ENCODE results near the gene P2RY11. TPM values are rescaled to one million over a fixed set of nuclear protein-coding genes. Genes with fewer than 3 reads are reported as not detected.

The P2RY11 gene, protein sequence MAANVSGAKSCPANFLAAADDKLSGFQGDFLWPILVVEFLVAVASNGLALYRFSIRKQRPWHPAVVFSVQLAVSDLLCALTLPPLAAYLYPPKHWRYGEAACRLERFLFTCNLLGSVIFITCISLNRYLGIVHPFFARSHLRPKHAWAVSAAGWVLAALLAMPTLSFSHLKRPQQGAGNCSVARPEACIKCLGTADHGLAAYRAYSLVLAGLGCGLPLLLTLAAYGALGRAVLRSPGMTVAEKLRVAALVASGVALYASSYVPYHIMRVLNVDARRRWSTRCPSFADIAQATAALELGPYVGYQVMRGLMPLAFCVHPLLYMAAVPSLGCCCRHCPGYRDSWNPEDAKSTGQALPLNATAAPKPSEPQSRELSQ
- total RNA-seq (2022; extraction: Qiagen RNA extraction; ENCODE audit: low read depth) = 5.8 to 13.1 TPM (median 7.6 TPM) in 5 replicates

DNA sequence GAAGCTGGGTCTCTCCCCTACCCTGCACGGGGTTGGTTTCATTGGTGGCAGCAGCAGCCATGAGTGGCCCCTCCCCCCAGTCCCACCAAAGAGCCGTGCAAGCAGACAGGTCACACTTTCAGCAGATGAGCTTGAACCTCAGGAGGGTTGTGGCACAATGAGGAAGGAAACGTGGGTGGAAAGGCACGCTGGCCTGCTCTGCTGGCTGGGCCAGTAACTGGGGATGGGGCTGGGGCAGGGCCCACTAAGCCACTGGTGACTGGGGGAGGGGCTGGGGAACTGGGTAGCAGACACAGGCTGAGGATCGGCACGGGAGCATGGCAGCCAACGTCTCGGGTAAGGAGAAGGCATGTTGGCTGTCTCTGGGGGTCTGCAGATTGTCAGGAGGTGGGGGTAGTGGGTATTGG, at the start of gene P2RY11:
Gene P2RY11 (plus strand): TSS at position 289 of the 407 bp plus-strand sequence. CDS start 29 bp downstream, at position 318.

DNA sequence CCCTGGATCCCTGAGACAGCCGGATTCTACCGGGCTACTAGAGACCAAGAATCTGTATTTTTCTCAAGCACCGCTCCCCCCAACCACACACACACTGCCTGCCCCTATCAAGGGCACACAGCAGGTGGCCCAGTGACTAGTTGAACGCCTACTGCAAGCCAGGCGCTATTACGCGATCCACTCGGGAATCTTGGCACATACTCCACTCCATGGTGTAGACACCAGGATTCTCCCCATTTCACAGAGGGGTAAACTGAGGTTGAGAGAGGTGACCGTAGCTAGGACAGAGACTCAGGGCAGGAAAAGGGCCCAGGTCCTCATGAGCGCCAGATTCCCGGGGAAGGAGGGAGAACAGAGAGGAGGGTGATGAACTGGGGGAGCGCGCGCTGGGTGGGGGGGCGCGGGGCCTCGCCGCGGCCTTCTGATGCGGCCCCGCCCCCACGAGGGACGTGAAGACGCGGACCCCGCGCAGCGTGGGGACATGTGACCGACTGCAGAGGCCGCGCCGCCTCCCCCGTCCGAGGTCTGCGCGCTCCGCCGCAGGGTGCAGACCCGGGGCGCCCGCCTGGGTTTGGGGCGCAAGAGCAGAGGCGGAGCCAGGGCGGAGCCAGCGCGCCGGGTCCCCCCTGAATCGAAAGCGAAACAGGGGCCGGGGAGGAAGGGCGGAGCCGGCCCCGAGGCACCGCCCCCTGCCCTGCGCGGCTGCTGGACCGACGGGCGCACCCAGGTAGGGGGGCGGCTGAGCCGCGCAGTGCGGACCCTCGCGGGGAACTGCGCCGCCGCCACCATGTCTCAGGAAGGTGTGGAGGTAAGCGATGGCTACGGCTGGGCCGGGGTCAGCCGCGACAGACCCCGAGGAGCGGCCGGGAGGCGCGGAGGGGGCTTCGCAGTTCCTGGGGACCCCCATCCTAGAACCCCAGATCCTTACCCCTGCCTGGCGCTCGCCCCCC, 25.6 kb upstream of the P2RY11 start, which contains the start of gene SHFL:
Gene SHFL (plus strand): TSS at position 677 of the 950 bp plus-strand sequence. CDS start 111 bp downstream, at position 788.

DNA sequence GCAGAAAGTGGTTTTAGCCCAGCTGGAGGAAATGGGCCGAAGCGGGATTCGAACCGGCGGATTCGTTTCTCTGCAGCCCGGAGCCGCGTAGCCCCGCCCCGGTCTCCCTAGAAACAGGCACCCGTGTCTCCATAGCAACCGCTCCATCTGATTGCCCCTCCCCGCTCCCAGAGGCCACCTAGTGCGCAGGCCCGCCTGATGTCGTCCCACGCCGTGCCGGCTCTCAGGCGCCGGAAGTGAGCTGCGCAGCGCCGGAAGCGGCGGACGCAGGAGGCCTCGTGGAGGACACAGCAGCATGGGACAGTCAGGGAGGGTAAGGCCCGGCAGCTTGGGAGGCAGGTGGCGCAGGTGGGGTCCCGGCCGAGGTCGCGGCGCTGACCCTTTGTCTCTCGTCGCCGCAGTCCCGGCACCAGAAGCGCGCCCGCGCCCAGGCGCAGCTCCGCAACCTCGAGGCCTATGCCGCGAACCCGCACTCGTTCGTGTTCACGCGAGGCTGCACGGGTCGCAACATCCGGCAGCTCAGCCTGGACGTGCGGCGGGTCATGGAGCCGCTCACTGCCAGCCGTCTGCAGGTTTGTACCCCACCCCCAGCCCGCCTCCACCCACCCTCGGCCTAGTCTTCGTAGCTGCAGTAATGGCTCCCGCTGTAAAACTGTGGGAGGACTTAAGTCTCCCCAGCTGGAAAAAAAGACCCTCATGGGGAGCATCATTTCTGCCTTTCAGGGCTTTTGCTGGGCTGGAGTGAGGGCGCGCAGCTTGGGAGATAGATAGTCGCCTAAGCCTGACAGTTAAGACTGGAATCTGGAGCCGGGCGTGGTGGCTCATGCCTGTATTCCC, 5.2 kb upstream of the P2RY11 start, which contains the start of gene PPAN:
Gene PPAN (plus strand): TSS at position 263 of the 837 bp plus-strand sequence. CDS start 33 bp downstream, at position 296.

Other genes starting within 250 kb of the P2RY11 start
- 9.2 to 12.4 TPM (median 11.5 TPM) in 5 replicates for gene OLFM2, start 175.2 kb upstream of the P2RY11 start, total RNA-seq (2022; extraction: Qiagen RNA extraction; ENCODE audit: low read depth)
- gene COL5A3, start 101.2 kb upstream of the P2RY11 start, total RNA-seq (2022; extraction: Qiagen RNA extraction; ENCODE audit: low read depth) = 3.5 to 5.4 TPM (median 3.6 TPM) in 5 replicates
- gene RDH8, start 98.2 kb upstream of the P2RY11 start, total RNA-seq (2022; extraction: Qiagen RNA extraction; ENCODE audit: low read depth) = 0.26 to 0.75 TPM (median 0.53 TPM) in 5 replicates
- gene SHFL, start 25.4 kb upstream of the P2RY11 start, total RNA-seq (2022; extraction: Qiagen RNA extraction; ENCODE audit: low read depth) = 6.0 to 9.3 TPM (median 8.2 TPM) in 5 replicates
- 0.05 to 0.14 TPM (median 0.12 TPM) in 3 of 5 replicates, not detected in the others for gene ANGPTL6, start 9.0 kb upstream of the P2RY11 start, total RNA-seq (2022; extraction: Qiagen RNA extraction; ENCODE audit: low read depth)
- 39.6 to 57.2 TPM (median 57.1 TPM) in 5 replicates for gene PPAN, start 5.3 kb upstream of the P2RY11 start, total RNA-seq (2022; extraction: Qiagen RNA extraction; ENCODE audit: low read depth)
- gene EIF3G, start 8.2 kb downstream of the P2RY11 start, total RNA-seq (2022; extraction: Qiagen RNA extraction; ENCODE audit: low read depth) = 161 to 180 TPM (median 166 TPM) in 5 replicates
- gene DNMT1, start 83.3 kb downstream of the P2RY11 start, total RNA-seq (2022; extraction: Qiagen RNA extraction; ENCODE audit: low read depth) = 51.3 to 66.7 TPM (median 64.7 TPM) in 5 replicates
- 0.96 to 1.2 TPM (median 1.2 TPM) in 5 replicates for gene S1PR2, start 119.6 kb downstream of the P2RY11 start, total RNA-seq (2022; extraction: Qiagen RNA extraction; ENCODE audit: low read depth)
- gene MRPL4, start 140.5 kb downstream of the P2RY11 start, total RNA-seq (2022; extraction: Qiagen RNA extraction; ENCODE audit: low read depth) = 59.0 to 78.7 TPM (median 77.4 TPM) in 5 replicates
- gene ICAM1, start 159.4 kb downstream of the P2RY11 start, total RNA-seq (2022; extraction: Qiagen RNA extraction; ENCODE audit: low read depth) = 4.2 to 6.4 TPM (median 5.1 TPM) in 5 replicates
- gene ICAM4, start 175.3 kb downstream of the P2RY11 start, total RNA-seq (2022; extraction: Qiagen RNA extraction; ENCODE audit: low read depth) = 0.10 to 0.12 TPM in 2 of 5 replicates, not detected in the others
- 0.42 to 1.2 TPM (median 0.78 TPM) in 5 replicates for gene ICAM5, start 178.3 kb downstream of the P2RY11 start, total RNA-seq (2022; extraction: Qiagen RNA extraction; ENCODE audit: low read depth)
- 1.2 to 4.1 TPM (median 1.8 TPM) in 5 replicates for gene ZGLP1, start 198.1 kb downstream of the P2RY11 start, total RNA-seq (2022; extraction: Qiagen RNA extraction; ENCODE audit: low read depth)
- gene FDX2, start 204.3 kb downstream of the P2RY11 start, total RNA-seq (2022; extraction: Qiagen RNA extraction; ENCODE audit: low read depth) = 22.1 to 41.4 TPM (median 33.1 TPM) in 5 replicates
- 19.7 to 31.8 TPM (median 26.2 TPM) in 5 replicates for gene RAVER1, start 221.8 kb downstream of the P2RY11 start, total RNA-seq (2022; extraction: Qiagen RNA extraction; ENCODE audit: low read depth)
- 6.5 to 11.4 TPM (median 8.8 TPM) in 5 replicates for gene ICAM3, start 227.9 kb downstream of the P2RY11 start, total RNA-seq (2022; extraction: Qiagen RNA extraction; ENCODE audit: low read depth)

Measured in A549 treated with RU486 at 1 μM for 4 hours (cell line).